ELF-1 (cell line): Measurements from ENCODE around the gene GRIA1.

Experiments
- DNase-seq: peaks from one replicate; pipeline ENCODE4 v3.0.0-alpha.2; 2016; ENCODE audit warnings: low read depth, low spot score

GRIA1 gene

DNA sequence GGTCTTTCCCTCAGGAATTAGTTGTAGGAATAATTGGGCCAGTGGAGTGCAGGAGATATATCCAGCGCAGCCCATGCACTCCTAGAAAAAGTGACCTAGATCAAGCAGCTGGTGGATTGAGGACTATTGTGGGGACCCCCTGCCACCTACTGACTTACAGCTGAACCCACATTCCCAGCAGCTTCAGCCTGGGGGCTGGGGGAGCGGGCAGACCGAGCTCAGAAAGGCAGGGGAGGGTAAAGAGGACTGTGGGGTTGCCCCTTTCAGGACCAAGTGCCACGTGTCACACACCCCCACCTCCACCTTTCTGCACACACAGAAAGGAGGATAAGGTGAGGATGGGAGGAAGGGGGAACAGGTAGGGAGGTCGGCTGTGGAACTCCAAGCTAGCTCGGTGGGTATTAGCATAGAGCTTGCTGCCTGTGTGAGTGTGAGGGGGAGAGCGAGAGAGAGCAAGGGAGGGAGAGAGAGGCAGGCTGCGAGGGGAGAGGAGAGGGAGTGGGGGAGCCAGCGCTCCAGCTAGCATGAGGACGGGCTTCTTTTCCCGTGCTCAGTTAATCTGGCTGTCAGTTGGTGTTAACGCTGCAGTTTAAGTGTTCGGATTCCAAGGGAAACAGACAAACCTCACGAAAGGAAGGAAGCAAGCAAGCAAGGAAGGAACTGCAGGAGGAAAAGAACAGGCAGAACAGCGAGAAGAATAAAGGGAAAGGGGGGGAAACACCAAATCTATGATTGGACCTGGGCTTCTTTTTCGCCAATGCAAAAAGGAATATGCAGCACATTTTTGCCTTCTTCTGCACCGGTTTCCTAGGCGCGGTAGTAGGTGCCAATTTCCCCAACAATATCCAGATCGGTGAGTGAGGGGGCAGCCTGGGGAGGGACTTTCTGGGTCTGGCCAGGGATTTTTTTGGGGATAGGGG is at the start of gene GRIA1:
Gene GRIA1, plus strand, starts transcription at position 553 of the 920 bp plus-strand sequence.
- DNase-seq, result peak; percentile 52

DNA sequence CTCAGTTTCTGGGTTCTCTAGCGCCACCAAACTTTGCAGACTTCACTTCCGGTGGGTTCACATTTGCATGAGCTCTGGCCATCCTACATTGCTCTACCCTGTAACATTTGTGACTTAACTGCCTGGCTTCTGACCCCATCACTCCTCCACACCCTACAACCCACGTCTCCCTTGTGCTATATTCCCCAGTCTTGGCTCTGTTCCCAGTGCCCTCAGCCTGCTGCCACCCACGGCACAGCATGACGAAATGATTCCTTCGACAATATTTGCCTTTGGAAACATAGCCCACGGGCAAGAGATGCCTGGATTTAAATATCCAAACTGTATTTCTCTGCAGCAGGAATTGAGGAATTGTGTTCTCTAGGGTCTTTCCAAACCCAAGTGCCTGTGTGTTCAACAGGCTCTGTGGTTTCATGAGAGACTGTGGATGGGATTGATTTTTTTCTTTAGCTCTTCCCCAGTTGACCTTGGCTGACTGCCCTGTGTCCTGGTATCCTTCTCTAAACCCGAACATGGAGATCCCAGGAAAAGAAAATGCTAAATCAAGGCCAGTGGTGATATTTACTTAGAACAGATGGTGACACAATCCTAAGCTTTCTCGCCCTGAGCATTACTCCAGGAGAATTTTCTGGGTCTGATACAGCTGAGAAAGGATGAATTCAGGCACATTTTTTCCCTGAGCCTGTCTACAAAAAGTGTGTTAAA is 44.4 kb upstream of the GRIA1 start:
- no peak for DNase-seq

DNA sequence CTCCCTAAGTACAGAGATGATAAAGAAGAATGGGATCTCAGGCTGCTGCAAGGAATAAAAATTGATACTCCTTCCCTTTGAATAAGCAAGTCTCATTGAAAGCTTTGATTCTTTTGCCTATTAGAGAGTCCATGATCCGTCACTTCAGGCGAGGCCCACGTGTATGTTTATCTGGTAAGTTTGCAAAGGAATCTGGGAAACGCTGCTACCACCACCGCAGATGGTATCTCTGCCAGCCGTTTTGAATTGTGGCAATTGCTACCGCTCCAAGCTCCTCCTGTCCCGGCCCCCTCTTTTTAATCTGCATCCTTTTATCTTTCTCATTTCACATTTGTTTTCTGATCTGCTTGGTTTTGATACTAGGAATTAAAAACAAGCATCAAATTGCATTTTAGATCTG is 42.9 kb upstream of the GRIA1 start:
- DNase-seq, result no peak

DNA sequence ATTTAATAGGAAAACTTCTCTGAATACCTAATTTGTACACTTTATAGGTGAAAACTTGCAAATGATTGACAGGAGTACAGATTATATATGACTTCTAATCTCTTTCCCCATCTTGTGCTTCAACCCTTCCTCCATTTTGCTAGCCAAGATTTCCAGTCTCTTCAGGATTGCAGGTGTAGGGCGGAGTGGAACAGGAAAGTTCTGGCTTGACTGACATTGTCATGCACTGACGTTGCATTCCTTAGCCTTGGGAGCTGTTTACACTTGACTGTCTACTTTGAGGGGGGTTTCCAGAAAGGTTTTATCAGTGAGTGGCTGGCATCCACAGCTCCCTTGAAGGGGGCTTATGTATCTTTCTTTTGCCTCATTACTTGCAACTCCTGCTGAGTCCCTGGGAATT is 34.1 kb upstream of the GRIA1 start:
- DNase-seq, result peak; percentile 50

DNA sequence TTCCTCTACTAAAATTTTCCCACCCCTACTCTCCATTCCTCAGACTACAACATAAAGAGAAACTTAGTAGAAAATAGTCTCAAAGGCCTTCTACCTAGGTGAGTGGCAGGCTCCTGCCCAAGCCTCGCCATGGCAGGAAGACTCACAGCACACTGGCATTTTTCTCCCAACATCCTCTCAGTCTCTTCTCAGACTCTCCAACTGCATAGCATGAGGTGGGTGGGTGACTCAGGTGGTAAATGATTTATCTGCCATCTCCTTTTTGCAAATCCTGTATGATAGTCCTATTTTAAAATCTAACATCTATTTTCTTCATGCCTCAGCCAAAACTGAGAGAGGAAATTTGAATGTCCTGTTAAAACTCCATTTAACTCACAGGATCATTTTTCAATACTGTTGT is 33.5 kb upstream of the GRIA1 start:
- DNase-seq, result no peak

DNA sequence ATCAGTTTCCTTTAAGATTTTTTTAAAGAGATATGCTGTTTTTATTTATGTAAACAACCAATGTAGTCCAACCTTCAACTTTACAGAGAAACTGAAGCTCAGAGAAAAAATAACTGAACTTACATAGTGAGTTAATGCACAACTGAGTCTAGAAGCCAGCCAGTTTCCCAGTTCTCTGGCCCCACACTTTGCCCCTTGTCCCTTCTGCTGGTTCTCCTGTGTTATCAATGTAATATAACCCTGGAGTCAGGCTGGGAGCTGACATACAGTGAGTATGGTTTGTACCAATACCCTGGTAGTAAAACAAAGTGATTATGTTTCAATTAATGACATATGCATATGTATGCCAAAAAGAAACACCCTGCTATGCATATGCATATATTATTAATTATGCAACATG is 32.2 kb upstream of the GRIA1 start:
- no peak for DNase-seq

DNA sequence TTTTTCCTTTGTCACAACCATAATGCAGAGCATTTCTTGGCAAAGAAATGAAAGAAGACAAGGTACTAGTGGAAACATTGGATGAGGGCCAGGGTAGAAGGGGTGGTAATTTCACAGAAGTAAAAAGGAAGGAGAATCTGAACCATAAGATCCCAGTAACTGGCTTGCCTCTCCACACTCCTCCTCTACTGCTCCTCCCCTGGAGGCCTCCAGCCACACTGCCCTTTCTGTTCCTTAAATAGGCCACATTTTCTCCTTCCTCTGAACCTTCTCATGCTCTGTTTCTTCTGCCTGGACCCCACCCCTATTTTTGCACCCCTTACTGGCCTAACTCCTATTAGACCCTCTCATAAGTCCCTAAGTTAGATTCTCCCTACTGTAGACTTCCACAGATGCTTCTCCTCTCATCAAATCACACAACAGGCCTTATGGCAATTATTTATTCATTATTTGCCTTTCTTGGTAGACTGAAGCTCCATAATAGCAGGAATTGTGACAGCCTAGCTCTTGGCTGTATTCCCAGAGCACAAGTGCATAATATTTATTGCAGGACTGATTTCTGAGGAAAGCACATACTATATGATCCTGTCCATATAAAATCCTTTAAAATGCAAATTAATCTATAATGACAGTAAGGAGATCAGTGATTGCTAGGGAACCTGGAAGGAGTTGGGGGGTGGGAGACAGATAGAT is 31.3 kb upstream of the GRIA1 start:
- DNase-seq, result no peak

DNA sequence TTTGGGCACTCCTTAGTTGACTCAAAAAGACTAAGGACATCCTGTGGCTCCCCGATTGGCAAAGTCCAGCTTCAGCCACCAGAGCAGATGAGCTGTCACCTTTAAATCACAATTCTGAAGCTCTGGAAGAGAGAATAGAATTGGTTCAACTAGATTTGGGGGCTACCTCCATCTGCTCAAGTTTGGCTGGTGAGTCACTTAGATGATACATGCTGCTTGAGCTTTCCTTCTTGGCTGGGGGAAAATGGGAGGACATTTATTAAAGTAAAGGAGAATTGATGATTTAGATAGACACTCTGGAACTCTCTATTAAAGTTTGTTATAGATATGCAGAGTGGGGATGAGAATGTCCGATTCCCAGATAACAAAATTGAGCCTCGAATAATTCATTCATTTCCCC is 30.0 kb upstream of the GRIA1 start:
- DNase-seq, result no peak

DNA sequence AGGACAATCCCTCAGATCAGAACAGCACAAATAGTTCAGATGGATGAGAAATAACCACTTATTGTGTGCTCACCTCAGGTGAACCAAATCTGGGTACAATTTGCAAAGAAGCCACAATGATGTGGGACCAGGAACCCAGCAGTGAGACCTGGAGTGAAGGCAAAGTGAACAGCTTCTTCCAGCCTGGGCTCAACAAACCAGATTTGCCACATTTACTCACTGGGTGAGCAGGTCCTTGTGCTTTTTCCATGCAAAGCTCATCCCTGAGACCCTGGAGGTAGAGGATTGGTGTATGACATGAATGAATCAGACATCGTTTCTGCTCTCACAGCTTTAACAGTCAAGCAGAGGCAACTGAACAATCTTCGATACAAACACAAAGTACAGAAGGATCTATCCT is 29.1 kb upstream of the GRIA1 start:
- no peak for DNase-seq

DNA sequence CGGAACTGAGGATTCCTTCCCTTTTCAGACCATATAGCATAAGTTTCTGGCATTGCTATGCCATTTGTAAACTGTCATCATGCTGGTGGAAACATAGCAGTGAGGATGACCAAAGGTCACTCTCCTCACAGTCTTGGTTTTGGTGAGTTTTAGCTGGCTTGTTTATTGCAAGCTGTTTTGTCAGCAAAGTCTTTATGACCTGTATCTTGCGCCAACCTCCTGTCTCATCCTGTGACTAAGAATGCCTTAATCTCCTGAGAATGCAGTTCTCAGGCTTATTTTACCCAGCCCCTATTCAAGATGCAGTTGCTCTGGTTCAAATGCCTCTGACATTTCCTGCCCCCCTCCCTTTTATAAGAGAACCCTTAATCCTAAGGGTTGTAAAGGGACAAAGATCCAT is 26.7 kb upstream of the GRIA1 start:
- DNase-seq, result peak; percentile 32

DNA sequence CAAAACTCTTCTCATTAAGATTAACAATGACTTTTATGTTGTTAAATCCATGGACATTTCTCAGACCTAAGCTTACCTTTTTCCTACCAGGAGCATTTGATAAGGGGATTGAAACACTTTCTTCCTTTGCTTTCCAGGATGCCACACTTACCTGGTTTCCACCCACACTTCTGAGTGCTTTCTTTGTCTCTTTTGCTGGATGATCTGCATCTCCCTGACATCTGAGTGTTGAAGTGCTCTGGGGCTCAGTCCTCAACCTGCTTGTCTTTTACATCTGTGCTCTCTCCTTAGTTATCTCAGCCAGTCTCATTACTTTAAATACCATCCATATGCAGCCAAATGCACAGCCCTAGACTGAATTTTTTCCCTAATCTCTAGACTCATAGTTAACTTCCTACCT is 22.9 kb upstream of the GRIA1 start:
- no peak for DNase-seq

DNA sequence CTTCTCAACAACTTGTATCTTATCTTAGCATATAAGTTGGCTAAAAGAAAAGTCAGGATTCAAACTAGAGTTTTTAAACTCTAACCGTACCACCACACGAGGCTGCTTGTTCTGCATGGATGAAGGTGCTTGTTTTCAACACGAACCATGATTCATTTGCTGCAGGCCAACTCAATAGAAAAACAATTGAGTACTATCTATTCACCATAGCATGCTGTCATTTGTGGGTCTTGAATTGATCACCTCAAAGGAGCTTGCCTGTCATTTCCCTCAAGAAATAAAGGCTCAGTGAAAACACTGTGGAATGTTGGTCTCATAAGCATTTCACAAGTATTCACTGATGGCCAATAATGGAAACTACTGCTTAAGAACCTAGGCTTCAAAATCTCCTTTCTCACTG is 21.0 kb upstream of the GRIA1 start:
- DNase-seq, result no peak

DNA sequence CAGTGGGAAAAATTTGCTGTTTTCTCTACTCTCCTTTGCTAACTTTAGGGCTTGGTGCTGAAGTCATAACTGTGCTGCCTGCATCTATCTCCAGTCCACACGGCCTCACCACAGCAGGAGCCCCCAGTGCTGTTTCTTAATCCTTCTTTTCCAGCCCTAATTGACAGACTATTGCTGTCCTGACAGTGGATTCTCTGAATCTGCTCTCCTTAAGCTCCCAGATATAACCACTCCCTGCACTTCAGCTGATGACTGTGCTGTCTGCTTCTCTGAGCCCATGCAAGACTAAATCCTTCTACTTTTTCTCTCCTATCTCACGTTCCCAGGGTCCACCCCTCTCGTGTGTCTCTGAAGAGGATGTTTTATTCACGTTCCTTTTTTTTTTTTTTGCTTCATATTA is 19.7 kb upstream of the GRIA1 start:
- peak; percentile 29 for DNase-seq

DNA sequence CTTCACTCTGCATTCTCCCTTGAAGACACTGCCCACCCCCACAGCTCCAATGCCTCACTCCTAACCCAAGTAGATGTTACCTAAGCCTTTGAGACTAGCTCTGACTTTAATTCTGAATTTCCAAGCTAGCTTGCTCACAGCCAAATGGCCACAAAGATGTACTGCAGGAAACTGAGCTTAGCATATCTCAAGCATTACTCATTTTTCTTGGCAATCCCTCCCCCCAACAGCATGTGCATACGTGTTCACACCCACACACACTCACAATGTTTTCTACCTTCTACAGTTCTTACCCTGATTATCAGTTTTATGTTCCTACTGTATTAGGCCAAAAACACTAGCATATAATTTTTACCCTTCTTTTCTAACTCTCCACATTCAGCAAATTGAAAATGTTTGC is 13.7 kb upstream of the GRIA1 start:
- peak; percentile 10 for DNase-seq

DNA sequence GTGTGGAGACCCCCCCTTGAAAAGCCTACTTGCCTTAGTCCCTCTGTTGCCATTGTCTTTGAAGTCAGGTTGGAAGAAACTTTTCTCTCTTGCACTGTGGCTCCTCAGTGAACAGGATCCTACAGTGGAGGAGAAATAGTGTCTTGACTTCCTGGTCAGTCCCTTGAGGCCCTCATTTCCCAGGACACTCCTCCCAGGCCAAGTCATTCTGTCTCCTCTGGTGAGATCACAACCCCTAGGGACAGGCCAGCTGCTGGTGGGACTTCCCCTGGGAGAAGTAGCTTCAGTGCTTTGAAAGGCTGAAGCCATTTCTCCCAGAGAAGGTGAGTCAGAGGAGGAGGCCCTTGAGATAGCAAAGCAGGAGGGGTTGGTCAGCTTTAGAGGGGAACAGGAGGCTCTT is 10.1 kb upstream of the GRIA1 start:
- no peak for DNase-seq

DNA sequence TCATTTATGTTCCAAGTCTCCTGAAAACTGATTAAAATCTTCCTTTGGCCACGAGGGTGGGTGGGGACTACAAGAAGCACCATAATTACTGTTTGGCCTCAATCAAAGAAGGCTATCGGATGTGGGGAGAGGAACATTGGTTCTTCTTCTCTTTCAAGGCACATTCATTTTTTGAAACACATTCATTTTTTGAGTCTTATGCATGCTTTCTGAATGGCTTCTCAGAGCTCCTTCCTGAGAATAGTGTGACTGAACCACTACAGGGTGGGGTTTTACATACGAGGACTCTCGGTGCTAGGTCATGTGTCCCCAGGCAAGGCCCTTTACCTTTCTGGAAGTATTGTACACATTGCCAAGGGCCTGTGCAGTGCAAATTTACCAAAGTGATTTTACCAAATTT is 7.0 kb upstream of the GRIA1 start:
- no peak for DNase-seq

DNA sequence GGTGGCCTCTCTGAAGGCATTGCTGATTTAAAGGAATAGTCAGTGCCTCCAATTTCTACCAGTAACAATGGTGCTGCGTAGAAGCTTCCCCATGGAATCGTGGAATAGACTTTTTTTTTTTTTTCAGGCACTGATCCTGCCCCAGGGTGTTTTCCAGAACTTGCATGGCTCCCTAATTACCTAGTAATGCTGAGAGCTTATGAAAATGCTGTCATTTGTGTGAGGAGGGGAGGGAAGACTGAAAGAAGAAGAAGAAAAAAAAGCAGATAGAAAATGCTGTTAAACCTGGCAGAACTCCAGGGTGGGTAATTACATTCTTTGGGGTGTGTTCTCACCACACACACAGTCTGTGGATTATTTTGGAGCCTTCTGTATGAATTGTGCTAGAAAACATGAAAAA is 4.8 kb upstream of the GRIA1 start:
- no peak for DNase-seq

DNA sequence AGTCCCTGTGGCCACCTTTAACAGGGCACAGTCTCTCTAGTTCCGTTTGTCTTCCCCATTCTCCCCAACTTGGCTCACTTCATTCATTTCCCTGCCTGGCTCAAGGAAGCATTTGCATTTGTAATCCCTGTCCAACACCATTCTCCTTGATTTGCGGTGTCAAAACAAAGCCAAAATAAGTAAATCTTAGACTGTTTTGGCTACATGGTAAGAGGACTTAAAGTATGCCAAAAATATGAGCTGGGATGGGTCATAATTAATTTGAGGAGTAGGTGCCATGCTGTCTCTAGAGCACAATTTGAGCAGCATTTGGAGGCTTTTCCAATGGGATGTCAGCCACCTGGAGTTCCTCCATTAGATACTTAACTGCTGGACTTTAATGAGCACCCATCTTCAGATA is 3.7 kb upstream of the GRIA1 start:
- no peak for DNase-seq

DNA sequence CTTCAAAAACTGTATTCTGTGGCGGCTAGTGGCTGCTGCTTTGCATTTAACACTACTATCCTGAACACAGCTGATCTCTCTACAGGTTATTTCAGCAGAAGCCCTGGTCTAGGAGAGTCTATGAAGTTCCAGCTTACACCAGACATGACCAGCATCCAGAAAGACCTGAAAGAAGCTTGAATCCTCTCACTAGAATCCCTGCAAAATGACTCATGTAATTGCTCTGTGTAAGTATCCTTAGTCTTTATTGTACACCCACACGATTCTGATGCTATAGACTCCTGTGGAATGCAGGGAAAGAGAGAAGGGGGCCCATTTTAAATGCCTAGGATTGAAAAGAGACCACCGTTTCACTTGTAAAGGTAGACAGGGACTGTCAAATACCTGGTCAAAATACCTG is 859 bp upstream of the GRIA1 start:
- DNase-seq, result no peak

DNA sequence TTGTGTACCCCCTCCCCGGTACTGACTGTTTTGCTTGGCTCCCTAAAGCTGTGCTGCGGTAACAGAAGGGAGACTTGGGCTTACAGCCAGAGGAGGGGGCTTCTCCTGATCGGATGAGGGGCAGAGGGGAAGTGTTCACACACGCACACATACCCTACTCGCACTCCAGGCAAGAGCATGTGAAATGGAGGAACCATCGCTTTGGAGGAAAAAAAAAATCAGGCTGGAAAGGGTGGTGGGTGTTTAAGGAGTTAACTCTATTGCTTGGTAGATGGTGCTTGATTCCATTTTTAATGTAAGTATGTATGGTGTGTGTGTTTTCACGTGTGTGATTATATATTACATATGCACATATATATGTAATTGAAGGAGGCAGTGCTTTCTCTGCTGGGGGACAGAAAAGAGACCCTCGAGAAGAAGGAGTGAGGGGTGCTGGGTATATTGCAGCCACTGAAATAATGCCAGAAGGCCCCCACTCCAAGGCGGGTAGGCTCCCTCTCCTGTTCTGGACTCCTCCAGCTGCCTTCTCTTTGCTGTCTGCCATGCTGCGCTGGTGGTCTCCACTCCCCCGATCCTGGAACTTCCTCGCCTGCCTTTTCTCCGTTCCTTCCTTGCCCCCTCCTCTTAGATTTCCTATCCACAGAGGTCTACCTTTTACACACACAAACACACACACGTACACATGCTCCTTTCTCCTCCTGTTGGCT is 721 bp downstream of the GRIA1 start:
- DNase-seq, result no peak

DNA sequence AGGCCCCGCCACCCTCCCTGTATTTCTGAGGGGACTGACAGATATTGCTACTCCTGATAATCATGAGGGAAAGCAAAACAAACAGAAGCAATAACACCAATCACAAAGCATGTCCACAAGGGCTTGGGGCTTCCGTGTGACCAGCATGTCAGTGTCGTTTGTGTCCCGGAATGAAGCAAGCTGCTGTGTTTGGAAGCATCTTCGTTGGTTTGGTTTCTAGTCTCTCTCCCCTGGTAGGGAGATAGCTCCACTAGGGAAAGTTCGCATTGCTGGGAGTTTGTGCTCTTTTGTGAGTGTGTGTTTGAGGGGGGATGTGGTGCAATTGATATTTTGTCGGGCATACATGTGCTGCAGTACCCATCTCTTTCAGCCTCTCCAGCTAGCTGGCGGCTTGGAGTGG is 1.4 kb downstream of the GRIA1 start:
- DNase-seq, result no peak

DNA sequence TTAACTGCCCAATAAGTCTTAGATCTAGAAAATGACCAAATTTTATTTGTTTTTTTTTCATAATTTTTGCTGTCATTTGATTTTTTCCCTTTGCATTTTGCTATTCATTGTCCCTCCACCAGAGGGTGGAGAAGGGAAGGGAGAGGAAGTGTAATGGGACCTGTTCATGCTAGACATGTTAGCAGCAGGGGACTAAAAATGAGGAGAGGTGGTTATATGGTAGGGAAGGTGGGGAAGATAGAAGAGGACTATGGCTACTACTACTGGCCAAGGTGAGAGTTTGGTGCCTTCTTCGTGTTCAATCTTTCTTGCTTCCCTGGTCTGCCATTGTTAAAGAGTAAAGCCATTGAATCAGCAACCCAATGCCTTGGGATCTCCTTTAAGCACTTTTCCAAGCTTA is 6.4 kb downstream of the GRIA1 start:
- DNase-seq, result no peak
